NCI-H2081 treated with DMSO at 0.1 percent for 48 hours (cell line): ENCODE results near the gene WDR88.
"Not testable (repeated sequence)": the region's sequence is repeated elsewhere in the genome, so short reads cannot be mapped to it uniquely, and the experiment has no call there.

Experiments
- DNase-seq: peaks from one replicate; lab custom pipeline; 2025; lab: John Stamatoyannopoulos, UW

Gene WDR88

GRCh38 chr19:33129901-33130300, 2.0 kb upstream of the WDR88 start:
- no peak for DNase-seq

GRCh38 chr19:33130433-33130832, 1.5 kb upstream of the WDR88 start:
- DNase-seq: no peak

GRCh38 chr19:33132425-33132824, 511 bp downstream of the WDR88 start:
- no peak for DNase-seq

- DNase-seq: no peak
Measured at GRCh38 chr19:33133438-33134031, 1.6 kb downstream of the WDR88 start.

DNA sequence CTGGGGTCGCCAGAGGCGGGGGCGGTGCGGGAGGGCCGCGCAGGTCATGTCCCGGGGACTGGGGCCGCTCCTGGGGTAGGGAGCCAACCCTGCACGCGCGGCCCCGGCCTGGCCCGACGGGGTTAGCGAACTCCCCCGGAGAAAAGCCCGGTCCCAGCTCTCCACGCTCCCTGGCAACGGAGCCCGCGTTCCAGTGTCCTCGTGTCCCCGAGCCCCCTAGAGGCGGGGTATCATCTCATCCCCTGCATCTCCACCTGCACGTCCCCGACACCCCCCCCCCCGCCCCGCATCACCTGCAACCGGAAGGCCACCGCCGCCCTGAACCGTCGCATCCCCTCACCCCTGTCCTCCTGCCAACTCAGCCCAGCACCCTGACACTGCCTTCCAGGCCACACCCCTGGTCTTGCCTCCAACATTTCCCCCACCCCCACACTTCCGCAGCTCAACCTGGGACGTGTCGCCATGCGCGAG, 2.7 kb downstream of the WDR88 start:
- DNase-seq: no peak

DNA sequence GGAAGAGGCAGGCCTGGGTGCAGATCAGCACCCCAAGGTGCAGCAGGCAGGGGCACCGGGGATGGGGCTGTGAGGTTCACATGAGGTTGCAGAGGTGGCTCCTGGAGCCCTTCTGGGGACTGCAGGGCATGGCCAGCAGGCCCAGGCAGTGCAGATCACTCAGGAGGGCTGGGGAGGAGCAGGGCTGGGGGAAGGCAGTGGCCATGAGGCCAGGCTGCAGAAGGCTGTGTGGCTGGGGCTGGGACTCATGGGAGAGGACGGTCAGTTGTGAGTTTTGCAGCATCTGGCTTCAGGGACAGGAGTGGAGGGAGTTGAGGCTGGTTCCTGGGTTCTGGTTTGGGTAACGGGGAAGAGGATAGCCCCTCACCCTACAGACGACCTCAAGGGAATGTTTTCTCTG, 7.3 kb downstream of the WDR88 start:
- DNase-seq: no peak

- no peak for DNase-seq
Measured at GRCh38 chr19:33143897-33144405, 12.0 kb downstream of the WDR88 start.

GRCh38 chr19:33146209-33146608, 14.3 kb downstream of the WDR88 start:
- no peak for DNase-seq

DNA sequence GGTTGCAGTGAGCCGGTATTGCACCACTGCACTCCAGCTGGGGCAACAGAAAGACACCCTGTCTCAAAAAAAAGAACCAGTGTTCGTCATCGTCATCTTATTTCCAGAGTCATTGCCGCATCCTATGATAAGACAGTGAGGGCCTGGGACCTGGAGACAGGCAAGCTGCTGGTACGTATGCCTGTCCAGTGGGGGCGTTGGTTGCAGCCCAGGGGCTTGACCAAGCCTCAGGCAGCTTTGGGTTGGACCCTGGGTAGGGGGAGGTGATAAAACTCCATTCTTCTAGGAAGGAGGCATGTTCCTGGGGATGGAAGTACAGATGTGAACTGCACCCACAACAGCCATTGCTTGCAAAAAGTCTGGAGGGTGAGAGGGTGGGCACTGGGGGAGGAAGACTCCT, 15.6 kb downstream of the WDR88 start:
- DNase-seq: no peak

GRCh38 chr19:33150852-33151518, 19.1 kb downstream of the WDR88 start:
- no peak for DNase-seq

DNA sequence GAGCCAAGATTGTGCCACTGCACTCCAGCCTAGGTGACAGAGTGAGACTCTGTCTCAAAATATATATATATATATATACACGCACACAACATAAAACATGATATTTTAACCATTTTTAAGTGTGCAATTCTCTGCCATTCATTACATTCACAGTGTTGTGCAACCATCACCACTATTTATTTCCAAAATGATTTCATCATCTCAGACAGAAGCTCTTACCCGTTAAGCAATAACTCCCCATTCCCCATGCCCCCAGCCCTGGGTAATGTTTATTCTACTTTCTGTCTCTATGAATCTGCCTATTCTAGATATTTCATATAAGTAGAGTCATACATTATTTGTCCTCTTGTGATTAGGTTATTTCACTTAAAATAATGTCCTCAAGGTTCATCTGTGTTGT, 20.3 kb downstream of the WDR88 start:
- no peak for DNase-seq

DNA sequence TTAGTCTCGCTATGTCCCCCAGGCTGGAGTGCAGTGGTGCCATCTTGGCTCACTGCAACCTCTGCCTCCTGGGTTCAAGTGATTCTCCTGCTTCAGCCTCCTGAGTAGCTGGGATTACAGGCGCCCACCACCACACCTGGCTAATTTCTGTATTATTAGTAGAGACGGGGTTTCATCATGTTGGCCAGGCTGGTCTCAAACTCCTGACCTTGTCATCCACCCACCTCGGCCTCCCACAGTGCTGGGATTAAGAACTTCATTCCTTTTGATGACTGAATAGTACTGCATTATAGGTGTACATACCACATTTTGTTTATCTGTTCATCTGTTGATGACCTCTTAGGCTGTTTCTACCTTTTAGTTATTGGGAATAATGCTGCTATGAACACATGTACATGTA, 20.7 kb downstream of the WDR88 start:
- not testable (repeated sequence) for DNase-seq

GRCh38 chr19:33154313-33154712, 22.4 kb downstream of the WDR88 start:
- not testable (repeated sequence) for DNase-seq

- DNase-seq: no peak
Measured at GRCh38 chr19:33156334-33156733, 24.4 kb downstream of the WDR88 start.

GRCh38 chr19:33157906-33158305, 26.0 kb downstream of the WDR88 start:
- no peak for DNase-seq

DNA sequence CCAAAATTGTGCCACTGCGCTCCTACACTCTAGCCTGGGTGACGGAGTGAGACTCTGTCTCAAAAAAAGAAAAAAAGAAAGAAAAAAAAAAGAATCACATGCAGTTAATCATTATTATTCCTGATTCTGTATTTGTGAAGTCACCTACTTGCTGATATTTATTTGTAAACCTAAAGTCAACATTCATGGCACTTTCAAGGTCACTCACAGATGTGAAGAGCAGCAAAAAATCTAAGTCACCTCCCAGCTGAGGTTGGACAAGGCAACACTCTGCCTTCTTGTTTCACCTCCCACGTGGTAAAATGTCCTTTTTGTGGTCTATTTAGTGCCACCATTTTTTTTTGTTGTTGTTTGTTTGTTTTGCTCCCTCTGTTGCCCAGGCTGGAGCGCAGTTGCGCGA, 26.5 kb downstream of the WDR88 start:
- DNase-seq: no peak

GRCh38 chr19:33159149-33159548, 27.2 kb downstream of the WDR88 start:
- no peak for DNase-seq

GRCh38 chr19:33159893-33160292, 28.0 kb downstream of the WDR88 start:
- DNase-seq: no peak

DNA sequence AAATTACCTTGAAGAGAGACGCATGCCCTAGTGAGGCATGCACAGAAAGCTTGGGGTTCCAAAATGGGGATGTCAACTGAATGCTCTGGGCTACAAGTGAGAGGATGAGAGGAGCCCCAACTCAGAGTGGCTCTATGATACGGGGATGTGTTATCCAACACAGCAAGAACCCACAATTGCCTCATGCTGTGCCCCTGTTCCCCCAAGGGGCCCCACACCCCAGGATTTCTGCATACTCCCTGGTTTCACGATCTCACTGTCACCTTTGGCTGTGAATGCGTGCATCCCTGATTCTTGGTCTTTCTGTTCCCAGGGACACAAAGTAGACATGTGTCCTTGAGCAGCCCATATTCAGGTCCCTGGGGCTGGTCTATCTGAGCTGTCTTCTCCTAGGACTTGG, 29.3 kb downstream of the WDR88 start:
- DNase-seq: no peak

DNA sequence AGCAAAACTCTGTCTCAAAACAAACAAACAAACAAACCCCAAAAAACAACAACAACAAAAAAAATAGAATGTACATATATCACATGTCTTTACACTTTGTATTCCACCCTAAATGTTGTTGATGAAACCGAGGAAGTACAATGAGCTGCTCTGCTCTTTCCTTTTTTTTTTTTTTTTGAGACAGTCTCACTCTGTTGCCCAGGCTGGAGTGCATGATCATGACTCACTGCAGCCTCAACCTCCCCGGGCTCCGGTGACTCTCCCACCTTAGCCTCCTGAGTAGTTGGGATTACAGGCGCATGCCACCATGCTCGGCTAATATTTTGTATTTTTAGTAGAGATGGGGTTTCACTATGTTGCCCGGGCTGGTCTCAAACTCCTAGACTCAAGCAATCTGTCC, 31.6 kb downstream of the WDR88 start:
- no peak for DNase-seq

DNA sequence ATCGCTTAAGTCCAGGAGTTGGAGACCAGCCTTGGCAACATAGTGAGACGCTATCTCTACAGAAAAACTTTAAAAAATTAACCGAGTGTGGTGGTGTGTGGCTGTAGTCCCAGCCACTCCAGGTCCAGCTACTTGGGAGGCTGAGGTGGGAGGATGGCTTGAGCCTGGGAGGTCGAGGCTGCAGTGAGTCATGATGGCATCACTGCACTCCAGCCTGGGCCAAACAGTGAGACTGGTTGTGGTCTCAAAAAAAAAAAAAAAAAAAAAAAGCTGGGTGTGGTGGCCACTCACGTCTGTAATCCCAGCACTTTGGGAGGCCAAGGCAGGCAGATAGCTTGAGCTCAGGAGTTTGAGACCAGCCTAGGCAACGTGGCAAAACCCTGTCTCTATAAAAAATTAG, 34.1 kb downstream of the WDR88 start:
- DNase-seq: not testable (repeated sequence)

DNA sequence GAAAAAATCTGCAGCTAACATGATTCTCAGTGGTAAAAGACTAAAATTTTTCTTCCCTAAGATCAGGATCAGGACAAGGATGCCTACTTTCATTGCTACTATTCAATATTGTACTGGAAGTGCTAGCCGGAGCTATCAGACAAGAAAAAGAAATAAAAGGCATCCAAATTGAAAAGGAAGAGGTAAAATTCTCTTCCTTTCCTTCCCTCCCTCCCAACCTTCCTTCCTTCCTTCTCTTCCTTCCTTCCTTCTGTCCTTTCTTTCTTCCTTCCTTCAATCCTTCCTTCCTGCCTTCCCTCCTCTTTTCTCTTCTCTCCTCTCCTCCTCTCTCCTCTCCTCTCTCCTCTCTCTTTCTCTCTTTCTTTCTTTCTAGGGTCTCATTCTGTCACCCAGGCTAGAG, 35.5 kb downstream of the WDR88 start:
- DNase-seq: no peak

GRCh38 chr19:33168528-33168927, 36.6 kb downstream of the WDR88 start:
- no peak for DNase-seq
